HG03045 (cell line): ENCODE data around the gene SEC14L1.
"Not testable (repeated sequence)": the region's sequence is repeated elsewhere in the genome, so short reads cannot be mapped to it uniquely, and the experiment has no call there.

Source experiments
- ATAC-seq: cut with Tn5 transposase; IDR thresholded peaks from one replicate; pipeline ENCODE4 v1.9.1; 2021; ENCODE audit warnings: mild to moderate bottlenecking, moderate library complexity; ENCODE audit not compliant: unreplicated experiment

SEC14L1 gene

DNA sequence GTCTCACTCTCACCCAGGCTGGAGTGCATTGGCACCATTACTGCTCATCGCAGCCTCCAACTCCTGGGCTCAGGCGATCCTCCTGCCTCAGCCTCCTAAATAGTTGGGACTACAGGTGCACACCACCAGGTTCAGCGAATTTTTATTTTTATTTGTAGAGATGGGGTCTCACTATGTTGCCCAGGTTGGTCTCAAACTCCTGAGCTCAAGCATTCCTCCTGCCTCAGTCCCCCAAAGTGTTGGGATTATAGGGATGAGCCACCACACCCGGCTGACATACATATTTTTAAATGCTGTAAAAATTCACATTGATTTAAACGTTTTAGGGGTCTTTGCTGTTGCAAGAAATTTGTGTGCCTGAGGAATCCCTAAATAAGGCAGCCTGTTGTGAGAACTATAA lies 24.8 kb upstream of the SEC14L1 start:
- ATAC-seq: no peak

DNA sequence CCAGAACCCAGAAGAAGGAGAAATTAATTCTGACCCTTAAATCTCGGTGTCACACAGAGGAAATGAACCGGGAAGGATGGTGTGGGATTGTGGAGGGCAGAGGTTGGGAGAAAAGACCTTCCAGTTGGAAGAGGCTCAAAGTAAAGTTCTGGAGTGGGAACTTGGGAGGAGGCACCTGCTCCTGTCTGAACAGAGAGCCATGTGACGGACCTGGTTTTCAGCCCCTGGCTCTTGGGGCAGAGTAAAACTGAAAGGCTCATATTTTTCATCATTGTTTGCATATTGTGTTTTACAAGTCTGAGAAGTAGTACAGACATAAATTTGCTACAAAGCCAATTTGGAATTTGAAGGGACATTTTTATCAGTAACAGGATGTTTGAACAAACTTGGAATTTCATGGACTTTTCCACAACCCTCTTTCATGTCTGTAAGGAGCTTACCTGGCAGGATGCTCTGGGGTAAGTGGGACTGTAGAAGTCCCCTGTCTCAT lies 24.4 kb upstream of the SEC14L1 start:
- ATAC-seq: no peak

DNA sequence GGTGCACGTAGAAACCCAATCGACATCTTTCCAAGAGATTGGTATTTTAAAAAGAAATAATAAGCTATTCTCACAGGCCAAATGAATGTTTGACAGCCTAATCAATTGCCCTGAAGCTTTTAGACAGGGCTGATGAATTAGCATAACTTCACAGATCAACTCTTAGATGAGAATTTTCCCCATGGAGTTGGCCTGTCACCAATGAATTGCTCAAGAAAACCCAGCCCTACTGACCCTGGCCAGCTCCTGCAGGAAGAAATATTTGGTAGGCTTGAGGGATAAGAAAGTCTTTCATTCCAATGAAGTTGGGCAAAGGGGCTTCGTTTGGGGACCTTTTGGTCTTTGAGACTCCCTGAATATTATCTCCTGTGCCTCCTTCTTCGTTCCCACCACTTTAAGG lies 23.4 kb upstream of the SEC14L1 start:
- no peak for ATAC-seq

DNA sequence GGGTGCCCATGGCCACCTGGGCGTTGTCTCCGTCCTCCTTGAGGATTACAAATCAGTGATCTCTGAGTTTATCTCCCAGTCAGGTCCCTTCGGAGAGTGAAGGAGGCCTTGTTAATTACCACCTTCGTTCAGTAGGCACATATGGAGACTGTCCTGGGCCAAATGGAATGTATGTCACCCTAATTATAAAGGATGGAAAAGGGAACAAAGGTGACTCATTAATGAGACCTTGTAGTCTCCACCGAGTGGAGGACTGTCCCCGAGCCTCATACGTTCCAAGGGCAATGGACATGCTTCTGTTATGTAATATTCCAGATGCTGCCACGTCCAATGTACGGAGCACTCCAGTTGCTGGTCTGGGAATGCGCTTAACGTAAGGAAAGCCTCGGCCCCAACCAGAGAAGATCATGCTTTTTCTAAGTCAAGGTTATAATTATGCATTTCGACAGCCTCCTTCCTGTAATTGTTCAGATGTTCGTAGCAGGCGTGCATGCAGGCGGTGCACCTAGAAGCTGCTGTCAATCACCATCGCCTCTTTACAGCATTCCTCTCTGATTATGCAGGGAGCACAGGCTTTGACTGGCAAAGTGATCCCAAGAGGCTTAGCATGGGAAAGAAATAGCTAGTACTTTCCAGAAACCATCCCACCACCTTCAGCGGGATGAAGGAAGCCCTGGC lies 22.4 kb upstream of the SEC14L1 start:
- no peak for ATAC-seq

DNA sequence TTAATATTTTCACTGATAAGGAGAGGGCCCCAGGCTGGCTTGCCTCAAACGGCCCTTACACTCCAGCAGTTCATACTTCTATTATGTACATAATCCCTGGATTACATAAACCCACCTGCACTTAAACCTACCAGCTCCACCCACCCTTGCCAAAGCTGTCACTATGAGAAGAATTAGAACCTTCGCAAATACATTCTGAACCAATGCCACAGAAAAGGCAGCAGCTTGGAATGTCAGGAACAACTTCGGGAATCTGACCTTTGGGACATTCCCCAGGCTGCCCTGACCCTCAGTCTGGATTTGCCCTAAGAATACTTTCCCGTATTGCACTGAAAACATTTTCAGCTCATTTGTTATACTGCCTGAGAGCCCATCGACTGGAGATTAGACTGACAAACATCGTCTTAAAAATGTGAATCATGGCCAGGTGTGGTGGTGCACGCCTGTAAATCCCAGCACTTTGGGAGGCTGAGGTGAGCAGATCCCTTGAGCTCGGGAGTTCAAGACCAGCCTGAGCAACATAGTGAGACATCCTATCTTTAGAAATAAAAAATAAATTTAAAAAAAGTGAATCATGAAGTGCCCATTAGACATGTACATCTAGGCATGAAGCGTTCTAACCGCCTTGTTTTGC lies 21.0 kb upstream of the SEC14L1 start:
- ATAC-seq: no peak

DNA sequence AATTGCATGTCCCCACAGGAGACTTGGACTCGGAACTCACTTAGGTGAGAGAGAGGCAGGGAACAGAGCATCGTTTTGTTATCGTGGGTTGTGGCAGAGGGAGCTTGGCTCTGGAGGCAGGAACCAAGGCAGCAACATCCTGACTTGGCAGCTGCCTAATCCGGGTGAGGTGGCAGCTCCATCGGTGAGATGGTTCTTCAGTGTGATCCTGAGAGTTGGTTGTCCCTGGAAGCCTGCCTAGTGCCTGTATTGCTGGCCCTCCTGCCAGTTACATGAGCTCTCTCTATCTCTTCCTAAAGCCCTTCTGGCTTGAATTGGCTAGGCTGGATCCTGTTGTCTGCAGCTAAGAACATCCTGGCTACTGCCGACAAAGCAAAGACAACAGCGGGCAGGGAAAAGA lies 19.9 kb upstream of the SEC14L1 start:
- no peak for ATAC-seq

DNA sequence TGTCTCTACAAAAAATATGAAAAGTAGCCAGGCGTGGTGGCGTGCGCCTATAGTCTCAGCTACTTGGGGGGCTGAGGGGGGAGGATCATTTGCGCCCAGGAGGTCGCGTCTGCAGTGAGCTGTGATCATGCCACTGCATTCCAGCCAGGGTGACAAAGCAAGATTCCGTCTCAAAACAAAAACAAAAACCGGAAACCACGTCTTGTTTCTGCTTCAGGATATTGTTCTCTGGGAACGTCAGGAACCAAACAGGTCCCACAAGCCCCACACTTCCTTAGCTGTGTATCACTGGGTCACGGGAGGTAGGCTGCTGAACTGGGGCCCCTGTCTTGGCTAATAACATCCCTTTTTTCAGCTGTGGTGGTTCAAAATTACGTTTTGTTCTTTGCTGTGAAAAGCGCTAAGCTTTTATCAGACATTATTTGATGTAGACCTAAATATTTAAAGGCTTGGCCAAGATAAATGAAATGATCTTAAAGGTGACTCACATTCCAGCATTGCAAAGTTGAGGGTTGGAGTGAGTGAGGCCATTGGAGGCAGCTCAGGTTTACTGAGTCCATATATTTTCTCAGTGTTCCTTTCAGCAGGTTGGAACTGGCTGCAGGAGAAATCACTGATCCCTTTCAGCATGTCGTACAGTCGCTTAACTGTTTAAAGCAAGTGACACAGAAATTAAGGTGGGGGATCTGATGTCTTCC lies 16.4 kb upstream of the SEC14L1 start:
- no peak for ATAC-seq

DNA sequence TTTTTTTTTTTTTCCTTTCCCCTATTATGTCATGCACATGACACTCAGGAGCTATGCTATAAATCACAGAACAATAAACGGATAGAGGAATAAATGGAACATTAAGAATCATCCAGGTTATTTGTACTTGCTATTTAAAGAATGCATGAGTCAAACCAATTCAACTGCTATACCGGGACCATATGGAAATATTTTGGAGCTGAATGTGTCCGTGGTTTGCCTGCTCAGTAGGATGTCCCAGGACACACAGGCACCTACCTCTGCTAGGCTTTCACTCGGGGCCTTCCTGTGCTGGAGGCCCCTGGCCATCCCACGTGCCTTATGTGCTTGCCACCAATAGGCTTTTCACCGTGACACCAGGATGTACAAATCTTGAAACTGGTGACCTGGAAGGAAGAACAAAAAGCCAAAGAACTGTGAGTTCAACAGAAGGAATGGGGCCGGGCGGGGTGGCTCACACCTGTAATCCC lies 15.3 kb upstream of the SEC14L1 start:
- ATAC-seq: no peak

DNA sequence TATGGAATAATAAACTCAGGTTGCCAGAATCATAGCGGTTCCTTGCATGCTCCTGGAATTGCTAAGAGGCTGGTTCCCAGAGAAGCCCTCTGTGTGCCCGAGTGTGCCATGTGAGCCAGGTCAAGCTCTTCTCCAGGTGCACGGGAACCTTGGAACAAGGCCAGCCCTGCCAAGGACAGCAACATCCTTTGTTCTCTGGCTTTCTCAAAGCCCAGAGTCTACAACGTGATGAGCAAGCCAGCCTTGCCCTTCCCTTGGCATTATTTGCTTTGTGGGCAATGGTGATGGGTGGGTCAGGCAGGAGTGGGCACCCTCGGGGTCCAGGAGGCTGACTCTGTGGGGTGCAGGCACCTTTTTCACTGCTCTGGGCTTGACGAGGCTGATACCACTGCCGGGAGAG lies 14.2 kb upstream of the SEC14L1 start:
- ATAC-seq: no peak

DNA sequence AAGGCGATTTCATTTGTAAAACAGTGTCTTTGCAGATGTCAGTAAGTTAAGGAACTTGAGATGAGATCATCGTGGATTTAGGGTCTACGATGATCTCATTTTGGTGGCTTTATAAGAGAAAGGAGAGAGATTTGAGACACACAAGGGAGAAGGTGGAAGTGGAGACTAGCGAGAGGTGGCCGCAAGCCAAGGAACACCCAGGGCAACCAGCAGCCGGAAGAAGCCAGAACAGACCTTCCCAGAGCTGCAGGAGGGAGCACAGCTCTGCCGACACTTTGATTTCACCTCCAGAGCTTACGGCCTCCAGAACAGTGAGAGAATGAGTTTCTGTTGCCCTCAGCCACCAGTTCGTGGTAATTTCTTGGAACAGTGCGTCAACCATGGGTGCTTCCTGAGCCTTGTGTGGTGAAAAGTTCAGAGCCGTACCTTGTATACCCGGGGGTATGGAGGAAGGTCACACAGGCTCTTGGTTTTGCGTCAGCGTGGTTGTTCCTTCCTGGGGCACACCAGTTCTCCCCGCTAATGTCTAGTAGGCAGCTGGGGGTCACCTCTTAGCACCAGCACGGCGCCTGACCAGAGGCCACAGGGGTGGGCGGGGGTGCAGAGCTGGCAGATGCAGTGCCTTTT lies 12.9 kb upstream of the SEC14L1 start:
- ATAC-seq: no peak

DNA sequence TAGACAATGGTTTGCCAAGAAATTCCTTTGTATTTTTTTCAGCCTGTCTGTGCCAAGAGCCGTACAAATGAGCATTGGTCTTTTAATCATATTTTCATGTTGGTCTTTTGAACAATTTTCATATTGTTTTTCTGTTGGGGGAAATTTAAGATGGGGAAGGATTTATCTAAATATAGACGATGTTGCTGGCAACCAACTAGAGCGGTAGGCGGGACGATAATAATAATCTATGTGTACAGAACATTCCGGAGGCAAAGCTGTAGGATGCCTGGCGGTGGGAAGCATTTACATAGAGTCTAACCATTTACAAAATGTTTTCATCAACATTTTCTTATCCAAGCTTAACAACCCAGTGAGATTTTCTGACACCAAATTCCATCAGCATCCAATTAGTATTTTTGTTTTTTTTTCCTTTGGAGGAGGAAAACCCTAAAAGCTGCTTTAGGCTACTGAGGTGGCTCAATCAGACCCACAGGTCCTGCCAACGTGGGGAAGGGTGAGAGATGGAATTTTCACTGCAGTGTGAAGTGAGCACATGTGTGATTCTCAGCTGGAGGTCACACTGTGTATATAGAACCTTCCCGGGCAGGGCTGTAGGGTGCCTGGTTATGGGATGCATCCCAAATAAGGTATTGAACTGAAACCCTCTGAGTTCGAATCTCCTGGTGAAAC lies 11.7 kb upstream of the SEC14L1 start:
- no peak for ATAC-seq

DNA sequence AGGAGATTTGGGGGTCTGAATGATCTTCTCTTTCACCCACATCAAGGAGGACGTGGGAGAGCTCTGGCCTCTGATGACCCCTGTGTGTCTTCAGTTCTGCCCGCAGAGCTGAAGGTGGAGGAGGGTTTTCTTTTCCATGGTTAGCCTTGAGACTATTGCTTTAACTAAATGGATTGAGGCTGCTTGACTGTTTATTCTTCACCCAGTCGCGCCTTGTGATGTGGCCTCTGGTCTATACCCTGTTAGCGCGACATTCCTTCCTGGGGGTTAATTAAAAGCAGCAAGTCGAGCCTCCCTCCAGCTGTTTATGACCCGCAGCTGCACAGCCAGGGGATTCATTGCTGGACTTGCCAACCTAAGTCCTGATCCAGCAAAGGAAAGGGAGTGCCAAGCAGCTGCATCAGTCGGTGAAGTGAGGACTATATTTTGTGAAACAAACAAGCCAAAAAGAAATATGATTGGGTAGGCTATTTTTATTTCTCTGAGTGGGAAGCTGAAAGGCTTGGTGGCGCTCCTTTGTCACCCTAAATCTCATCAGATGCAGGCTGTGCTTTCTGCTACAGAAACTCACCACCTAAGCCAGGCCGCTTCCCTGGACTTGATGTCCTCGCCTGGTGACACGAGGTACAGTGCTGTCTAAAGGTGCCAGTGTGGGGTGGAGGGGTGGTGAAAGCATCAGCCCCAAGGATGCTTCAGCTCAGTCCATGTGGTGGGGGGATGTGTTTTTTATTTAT lies 11.0 kb upstream of the SEC14L1 start:
- ATAC-seq: no peak

DNA sequence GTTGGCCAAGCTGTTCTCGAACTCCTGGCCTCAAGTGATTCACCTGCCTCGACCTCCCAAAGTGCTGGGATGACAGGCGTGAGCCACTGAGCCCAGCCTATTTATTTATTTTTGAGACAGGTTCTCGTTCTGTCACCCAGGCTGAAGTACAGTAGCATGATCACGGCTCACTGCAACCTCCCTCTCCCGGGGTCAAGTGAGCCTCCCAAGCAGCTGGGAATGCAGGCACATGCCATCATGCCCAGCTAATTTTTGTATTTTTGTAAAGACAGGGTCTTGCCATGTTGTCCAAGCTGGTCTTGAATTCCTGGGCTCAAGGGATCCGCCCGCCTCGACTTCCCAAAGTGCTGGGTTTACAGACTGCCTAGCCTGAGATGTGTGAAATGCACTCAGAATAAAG lies 10.2 kb upstream of the SEC14L1 start:
- no peak for ATAC-seq

DNA sequence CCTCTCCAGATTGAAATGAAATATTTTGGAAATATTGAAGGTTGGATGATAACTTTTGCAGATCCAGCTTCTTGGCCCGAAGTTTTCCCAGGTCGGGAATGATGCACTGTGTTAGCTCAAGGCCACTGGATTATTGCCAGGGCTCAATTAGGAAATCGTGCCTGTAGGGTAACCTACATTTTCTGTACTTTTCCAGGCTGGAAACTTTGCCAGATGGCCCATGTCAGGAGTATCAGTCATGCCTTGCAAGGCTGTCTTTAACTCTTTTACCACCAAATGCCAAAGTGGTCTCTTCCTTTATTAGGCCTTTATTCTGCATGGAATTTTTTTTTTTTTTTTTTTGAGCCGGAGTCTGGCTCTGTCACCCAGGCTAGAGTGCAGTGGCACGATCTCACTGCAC lies 8.9 kb upstream of the SEC14L1 start:
- ATAC-seq: no peak

DNA sequence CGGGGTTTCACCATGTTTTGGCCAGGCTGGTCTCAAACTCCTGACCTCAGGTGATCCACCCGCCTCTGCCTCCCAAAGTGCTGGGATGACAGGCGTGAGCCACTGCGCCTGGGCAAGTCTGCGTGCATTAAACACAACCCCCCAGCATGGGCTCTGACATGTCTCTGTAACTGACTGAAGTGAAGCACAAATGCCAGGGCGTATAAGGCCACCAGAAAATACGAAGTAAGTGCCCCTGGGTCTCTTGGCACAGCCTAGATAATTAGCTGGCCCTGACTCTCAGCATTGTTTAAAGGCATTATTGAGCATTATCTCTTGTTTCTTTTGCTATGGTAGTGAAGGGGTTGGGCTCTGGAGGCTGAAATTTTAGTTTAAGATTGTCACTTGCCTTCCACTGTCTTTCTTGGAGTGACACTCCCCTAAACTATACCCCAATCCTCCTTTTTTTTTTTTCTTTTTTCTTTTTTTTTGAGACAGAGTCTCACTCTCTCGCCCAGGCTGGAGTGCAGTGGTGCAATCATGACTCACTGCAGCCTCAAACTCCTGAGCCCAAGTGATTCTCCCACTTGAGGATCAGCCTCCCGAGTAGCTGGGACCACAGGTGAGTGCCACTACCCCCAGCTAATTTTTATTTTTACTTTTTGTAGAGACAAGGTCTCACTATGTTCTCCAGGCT lies 8.2 kb upstream of the SEC14L1 start:
- no peak for ATAC-seq

DNA sequence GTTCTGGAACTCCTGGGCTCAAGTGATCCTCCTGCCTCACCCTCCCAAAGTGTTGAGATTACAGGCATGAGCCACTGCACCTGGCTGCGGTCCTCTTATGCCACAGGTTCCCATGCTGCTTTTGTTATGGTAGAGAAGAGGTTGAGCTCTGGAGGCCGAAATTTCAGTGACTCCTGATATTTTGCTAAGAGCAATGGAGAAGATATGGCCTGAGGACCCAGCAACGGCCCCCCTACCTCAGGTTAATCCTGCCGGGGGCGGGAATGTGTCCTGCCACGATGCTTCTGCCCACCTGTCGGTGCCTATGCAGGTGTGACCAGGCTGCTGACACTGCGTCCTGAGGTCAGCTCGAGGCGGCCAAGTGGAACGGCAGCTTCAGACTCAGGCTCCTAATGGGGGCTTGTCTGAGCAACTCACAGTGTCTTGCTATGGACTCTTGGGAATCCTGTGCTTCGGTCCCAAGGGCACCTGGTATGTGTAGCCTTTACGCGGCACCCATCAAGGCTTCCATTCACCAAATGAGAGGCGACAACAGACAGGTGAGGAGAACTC lies 7.6 kb upstream of the SEC14L1 start:
- ATAC-seq: no peak

DNA sequence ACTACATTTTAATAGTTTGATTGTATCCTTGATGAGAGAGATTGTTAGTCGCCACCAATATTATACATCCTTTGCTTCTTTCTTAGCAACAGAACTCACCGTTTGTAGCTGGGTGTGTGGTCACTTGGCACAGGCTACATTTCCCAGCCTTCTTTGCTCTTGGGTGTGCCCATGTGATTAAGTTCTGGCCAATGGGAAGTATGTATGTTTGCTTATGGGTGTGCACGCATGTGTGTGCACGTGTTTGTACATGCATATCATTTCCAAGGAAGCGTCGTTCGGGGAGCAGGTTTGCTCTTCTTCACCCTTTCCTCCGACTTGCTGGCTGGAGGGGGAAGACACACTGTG lies 4.4 kb upstream of the SEC14L1 start:
- no peak for ATAC-seq

DNA sequence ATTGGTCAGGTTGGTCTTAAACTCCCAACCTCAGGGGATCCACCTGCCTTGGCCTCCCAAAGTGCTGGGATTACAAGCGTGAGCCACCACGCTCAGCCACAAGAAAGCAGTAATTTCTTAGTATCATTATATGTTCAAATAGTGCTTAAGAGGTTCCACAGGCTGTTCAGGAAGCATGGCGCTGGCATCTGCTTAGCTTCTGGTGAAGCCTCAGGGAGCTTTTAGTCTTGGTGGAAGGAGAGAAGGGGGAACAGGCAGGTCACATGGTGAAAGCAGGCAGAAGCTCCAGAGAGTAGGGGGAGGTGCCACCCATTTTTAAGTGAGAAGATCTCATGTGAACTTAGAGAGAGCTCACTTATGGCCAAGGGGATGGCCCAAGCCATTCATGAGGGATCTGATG lies 3.7 kb upstream of the SEC14L1 start:
- ATAC-seq: no peak

DNA sequence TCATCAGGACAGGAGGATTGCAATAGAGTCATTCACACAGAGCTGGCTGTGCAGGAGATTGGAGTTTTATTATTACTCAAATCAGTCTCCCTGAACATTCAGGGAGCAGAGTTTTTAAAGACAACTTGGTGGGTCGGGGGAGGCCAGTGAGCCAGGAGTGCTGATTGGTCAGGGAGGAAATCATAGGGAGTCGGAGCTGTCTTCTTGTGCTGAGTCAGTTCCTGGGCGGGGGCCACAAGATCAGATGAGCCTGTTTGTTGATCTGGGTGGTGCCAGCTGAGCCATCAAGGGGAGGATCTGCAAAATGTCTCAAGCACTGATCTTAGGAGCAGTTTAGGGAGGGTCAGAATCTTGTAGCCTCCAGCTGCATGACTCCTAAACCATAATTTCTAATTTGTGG lies 2.9 kb upstream of the SEC14L1 start:
- not testable (repeated sequence) for ATAC-seq
